Lung microvascular endothelial cell (primary cell): ENCODE data around the gene SLAMF6. TPM values are rescaled to one million over a fixed set of nuclear protein-coding genes. Genes with fewer than 3 reads are reported as not detected.
"Not testable (repeated sequence)": the region's sequence is repeated elsewhere in the genome, so short reads cannot be mapped to it uniquely, and the experiment has no call there.

Experiments
- DNase-seq, 2 donors: peaks; one replicate each; pipeline versions ENCODE4 v3.0.0 to v3.0.0-alpha.2; 2010; ENCODE audit warnings: low read depth in 2 of 2
- total RNA-seq: library from RNA; depleted of rRNA; stranded (reverse); fragments of >200 nt; gene quantifications from 2 replicates; pipeline ENCODE4 v1.2.1, GENCODE V29; 2014

SLAMF6 gene
- total RNA-seq, 1 donor from 2014 or later, result not detected

DNA sequence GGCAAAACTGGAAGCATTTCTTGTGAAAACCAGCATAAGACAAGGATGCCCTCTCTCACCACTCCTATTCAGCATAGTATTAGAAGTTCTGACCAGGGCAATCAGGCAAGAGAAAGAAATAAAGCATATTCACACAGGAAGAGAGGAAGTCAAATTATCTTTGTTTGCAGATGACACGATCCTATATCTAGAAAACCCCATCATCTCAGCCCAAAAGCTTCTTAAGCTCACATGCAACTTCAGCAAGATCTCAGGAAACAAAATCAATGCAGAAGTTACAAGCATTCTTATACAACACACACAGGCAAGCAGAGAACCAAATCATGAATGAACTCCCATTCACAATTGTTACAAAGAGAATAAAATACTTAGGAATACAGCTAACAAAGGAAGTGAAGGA lies 7.1 kb downstream of the SLAMF6 start:
- not testable (repeated sequence) for DNase-seq

DNA sequence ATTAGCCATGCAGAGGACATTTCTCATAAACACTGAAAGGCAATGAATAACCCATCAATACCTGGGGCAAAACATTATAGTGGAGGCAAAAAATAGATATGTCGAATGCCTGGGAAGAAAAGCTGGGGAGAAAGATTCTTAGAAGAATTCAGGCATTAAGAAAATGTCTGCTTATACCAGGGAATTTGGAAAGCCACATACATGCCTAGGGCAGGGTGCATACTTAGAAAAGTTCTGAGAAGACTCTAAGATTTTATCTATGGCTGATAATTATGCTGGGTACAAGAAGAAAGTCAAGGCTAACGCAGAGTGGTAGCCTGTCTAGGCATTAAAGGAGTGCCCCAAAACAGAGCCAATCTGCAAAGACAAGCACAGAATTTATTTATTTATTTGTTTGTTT lies 18.4 kb downstream of the SLAMF6 start:
- no peak for DNase-seq

DNA sequence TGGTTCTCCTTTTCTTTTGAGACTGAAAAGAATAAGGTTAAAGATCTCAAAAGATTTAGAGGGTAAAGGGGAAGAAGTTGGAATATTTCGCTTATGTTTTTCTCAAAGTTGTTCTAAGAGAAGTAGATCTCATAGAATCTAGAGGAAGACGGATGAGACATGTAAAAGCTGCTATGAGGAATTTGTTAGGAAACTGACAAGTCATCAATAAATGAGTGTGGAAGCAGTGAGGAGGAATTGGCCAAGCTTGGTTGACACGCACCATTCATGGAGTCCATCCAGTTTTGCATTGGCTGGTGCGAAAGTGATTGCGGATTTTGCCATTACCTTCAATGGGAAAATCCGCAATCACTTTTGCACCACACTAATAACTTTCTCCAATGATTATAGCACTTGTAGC lies 20.0 kb downstream of the SLAMF6 start:
- DNase-seq, result no peak

DNA sequence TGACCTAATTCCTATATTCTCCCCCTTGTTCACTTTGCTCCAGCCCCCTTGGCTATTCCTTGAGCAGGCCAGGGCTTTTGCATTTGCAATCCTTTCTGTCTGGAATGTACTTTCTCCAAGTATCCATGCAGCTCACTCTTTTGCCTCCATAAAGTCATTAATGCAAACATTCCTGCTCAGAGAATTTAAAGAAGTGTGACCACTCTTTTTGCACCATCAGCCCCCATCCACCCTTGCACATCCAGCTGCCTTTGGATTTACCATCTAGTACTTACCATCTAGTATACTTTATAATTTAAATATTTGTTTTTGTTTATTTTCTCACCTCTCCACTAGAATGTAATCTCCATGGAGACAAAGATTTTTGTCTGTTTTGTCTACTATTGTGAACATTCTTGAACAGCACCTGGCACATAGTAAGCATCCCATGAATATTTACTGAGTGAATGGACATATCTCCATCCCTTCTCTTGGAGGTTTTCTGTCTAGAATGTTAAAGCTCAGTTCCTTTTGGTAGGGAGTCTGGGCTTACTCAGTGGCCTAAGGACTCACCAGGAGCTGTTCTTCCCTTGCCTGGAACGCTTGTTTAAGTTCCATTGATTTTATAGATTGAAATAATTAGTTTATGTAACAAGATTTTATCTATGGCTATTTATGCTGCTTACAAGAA lies 22.6 kb downstream of the SLAMF6 start:
- no peak for DNase-seq

DNA sequence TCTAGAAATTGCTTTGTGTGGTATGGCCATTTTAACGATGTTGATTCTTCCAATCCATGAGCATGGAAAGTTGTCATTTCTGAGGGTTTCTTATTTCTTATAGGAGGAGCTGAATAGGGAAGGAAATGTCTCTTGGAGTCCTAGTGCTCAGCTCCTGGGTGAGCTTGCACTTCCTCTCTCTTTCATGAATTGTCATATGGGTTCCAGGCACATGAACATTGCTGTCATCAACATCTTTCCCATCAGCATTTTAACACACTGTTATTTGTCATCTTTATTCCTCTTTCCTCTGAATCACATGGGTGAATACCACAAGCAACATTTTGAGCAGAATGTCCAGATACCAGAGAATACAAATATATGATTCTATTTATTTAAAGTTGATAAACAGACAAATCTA lies 23.4 kb downstream of the SLAMF6 start:
- no peak for DNase-seq

DNA sequence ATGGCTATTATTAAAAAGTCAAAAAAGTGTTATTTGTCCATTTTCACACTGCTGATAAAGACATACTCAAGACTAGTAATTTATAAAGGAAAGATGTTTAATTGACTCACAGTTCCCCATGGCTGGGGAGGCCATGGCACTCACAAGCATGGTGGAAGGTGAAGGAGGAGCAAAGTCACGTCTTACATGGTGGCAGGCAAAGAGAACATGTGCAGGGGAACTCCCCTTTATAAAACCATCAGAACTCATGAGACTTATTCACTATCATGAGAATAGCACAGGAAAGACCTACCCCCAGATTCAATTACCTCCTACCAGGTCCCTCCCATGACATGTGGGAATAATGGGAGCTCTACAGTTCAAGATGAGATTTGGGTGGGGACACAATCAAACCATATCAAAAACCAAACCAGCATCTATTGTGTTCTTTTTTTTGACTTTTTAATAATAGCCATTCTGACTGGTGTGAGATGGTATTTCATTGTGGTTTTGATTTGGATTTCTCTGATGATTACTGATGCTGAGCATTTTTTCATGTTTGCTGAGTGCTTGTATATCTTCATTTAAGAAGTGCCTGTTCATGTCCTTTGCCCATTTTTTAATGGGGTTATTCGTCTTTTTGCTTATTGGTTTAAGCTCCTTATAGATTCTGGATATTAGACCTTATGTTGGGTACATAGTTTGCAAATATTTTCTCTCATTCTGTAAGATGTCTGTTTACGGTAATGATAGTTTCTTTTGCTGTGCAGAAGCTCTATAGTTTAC lies 24.6 kb downstream of the SLAMF6 start:
- not testable (repeated sequence) for DNase-seq

DNA sequence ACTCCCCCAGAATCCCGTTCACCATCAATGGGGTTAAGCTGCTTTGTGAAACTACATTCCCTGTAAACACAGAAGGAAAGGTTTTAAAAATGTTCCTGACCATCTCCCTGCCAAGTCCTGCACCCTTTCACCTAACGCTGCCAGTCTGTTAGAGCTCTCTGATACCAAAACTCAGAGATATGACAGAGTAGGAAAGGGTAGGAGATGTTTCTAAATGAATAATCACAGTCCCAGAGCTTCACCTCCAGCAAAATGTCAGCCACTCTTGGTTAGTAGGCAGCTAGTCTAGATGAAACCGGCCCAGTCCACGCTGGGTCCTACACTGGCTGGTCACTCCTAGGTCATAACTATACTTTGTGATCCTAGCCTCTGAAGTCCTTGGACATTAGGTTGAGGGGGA lies 26.7 kb downstream of the SLAMF6 start:
- no peak for DNase-seq

DNA sequence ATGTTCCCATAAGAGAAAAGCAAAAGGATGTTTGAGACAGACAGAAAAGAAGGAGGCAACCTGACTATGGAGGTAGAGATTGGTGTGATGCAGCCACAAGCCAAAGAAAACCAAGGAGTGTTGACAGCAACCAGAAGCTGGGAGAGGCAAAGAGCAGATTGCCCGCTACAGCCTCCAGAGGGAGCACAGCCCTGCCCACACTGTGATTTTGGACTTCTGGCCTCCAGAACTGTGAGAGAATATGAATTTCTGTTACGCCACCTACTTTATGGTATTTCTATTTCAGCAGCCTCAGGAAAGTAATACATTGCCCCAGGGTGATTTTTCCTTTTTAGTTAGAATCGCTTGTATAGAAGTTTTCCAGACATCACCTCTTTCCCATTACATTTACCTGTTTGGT lies 28.4 kb downstream of the SLAMF6 start:
- DNase-seq, result no peak

DNA sequence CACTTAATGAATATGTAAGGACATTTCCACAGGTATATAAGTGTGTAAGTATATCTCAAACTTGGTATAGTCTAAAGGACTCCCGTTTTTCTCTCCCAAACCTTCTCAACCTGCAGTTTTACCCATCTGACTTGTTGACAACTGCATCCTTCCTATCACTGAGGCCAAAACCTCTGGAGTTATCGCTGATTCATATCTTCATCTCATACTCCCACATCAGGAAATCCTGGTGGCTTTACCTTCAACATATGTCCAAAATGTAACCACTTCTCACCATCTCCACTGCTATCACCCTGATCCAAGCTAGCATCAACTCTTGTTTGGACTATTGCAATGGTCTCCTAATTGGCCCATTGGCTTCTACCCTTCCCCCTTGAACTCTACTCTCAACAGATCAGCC lies 30.4 kb downstream of the SLAMF6 start:
- no peak for DNase-seq

DNA sequence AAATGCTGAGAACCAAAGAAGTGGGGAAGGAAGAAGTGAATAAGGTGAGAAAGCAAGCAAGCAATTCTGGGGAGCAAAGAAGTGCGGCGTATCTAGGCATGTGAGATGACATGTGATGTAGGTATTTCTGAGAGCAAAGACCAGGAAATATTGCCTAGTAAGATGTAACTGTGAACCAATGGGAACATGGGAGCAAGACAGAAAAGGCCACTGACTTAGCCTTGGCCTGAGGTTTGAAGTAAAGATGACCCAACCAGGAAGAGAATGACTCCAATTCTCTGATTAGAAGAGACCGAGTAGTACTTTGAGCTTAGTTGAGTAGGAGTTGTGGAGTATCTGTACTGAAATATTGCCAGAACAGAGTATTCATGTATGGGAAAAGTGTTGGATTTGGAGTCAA lies 31.1 kb downstream of the SLAMF6 start:
- no peak for DNase-seq

DNA sequence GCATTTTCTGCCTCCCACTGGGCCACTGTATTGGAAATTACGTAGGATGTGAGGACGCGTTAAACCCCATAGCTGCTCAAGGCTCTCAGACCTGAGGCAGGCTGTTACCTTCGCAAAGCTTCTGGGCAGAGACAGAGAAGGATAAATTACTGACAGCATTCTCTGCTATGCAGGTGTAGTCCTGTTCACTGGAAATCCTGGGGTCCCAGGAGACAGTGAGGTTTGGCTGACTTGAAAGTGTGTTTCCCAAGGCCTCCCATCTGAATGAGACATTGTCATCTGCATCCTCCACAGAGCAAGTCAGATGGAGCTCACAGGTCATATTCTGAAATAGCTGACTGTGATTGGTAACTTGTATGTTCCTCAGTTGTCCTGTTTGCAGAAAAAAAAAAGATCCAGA lies 32.0 kb downstream of the SLAMF6 start:
- no peak for DNase-seq

DNA sequence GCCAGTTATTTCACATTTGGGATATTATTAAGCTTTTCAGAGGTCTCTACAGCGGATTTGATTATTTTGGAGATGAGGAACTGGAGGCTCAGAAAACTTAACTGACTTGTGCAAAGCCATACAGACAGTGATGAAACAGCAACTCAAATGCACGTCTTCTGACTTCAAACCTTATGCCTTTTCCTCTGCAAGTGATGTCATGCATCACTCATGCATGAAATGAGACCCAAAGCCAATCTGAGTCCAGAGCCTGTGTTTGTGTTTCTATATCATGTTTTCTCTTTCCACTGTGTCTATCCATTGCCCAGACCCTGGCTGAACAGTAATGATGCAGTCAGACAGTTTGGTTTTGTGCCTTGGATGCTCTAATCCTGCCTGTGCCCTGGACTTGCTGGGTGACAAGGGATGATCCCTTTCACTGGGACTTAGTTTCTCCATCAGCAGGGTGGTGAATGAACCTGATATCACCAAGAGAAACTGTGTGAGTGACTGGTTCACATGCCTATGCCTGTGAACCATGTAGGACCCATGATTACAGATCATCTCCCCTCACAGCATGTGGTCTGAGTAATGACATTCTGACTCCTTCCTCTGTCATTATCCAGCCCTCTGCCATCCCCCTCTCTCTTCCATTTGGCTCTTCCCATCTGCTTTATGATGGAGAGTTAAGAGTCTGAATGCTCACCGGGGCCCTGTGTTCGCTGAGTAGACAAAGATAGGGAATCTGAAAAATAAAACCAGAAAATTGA lies 33.4 kb downstream of the SLAMF6 start:
- no peak for DNase-seq

DNA sequence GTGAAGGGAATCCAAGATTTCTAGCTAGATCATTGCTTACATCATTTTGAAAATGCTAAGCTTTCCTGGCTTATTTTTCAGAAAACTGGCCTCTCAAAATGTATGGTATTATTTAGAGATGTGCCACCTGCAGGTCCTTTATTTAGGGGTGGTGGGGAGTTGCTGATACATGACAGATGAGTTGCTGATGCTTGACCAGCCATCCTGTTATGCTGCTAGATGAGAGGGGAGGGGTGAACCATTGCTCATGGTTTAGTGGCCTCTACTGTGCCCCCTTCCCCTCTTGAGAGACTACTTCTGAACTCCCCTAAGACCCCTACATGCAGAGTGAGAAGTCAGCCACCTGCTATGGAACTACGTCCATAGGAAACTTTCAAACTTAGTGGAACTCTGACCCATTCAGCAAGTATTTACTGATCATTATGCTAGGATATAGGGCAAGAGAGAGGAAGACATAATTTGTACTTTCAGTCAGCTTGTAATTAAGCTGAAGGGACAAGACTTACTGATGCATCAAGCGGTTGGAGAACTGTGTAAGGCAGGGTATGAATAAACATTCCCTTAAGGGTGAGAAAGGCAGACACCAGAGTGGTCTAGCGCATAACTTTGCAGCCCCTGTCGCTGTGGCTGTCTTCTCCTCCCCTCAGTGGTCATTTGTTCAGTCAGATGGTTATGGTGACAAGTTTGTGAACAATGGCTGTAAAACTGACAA lies 34.6 kb downstream of the SLAMF6 start:
- no peak for DNase-seq

DNA sequence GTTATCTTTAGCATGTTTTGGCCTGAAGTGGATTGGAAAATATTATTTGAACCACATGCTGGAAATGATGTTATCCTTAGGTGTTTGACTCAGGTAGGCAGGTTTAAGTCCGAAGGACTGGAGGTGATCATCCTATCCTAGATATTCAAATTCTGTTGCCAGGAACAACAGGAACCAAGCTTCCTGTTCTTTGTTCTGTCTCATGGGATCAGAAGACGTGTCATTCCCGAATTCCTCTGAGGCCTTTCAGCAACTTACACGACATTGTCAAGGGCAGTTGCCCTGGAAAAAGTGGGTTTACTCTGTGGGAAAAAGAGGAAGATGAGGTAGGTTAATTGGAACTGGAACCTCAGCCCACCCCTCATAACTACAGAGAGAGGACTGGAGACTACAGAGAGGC lies 36.6 kb downstream of the SLAMF6 start:
- DNase-seq, result no peak

DNA sequence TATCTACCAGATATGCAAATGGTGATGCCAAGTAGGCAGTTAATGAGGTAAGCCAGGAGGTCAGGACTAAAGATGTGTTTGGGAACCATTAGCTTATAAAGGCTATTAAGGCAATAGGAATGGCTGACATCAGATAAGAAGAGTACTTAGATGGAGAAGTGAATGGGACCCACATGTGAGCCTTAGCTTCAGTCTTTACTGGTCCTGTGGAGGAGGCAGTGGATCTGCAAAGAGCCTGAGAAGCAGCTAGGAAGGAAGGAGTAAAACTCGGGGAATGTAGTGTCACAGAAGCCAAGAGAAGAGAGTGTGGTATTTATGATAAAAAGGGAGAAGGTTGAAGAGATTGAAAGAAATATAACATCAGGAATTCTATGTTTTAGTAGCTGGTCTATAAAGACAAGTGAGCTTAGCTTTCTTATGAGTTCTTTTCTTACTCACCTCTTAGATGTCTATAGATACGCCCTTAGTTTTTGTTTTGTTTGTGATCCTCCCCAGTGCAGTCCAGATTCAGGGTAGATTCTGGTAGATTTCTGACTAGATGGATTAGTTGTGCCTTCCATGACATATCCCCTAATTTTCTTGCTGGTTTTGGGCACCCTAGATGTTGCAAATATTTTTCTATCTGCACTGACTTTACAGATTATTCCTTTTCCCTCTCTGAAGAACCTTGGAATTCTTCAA lies 39.4 kb downstream of the SLAMF6 start:
- DNase-seq, result no peak

DNA sequence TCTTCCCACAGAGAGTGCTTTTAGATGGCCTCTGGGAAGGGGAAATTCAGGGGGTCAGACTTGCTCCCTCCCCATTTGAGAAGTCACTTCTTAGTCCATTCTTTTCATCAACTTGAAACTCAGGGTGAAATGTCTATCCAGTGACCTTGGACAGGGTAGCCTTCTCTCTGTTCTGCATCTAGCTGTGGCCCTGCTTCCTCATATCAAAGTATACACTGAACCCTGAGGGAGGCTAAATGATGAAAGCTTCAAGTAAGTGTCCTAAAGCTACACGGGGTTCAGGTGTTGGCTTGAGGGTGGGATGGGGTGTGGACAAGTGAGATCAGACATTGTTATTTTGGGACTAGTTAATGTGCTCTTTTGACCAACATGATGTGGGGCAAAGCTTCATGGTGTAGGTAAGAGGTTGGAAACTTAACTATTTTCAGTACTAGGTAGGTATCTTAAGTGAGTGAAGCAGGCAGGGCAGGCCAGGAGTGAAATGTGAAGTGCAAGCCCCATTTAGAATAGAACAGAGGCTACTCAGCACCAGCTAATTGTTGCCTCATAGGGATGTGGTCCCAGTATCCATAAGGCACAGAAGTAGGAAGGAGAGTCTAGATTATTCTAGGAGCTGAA lies 41.0 kb downstream of the SLAMF6 start:
- DNase-seq, result no peak

DNA sequence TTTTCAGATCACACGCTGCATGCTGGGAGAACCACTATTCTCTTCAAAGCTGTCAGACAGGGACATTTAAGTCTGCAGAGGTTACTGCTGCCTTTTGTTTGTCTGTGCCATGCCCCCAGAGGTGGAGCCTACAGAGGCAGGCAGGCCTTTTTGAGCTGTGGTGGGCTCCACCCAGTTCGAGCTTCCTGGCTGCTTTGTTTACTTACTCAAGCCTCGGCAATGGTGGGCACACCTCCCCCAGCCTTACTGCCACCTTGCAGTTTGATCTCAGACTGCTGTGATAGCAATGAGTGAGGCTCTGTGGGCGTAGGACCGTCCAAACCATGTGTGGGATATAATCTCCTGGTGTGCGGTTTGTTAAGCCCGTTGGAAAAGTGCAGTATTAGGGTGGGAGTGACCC lies 42.3 kb downstream of the SLAMF6 start:
- not testable (repeated sequence) for DNase-seq

DNA sequence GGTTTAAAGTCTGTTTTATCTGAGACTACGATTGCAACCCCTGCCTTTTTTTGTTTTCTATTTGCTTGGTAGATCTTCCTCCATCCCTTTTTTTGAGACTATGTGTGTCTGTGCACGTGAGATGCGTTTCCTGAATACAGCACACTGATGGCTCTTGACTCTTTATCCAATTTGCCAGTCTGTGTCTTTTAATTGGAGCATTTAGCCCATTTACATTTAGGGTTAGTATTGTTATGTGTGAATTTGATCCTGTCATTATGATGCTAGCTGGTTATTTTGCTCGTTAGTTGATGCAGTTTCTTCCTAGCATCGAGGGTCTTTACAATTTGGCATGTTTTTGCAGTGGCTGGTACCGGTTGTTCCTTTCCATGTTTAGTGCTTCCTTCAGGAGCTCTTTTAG lies 44.0 kb downstream of the SLAMF6 start:
- DNase-seq, result not testable (repeated sequence)

DNA sequence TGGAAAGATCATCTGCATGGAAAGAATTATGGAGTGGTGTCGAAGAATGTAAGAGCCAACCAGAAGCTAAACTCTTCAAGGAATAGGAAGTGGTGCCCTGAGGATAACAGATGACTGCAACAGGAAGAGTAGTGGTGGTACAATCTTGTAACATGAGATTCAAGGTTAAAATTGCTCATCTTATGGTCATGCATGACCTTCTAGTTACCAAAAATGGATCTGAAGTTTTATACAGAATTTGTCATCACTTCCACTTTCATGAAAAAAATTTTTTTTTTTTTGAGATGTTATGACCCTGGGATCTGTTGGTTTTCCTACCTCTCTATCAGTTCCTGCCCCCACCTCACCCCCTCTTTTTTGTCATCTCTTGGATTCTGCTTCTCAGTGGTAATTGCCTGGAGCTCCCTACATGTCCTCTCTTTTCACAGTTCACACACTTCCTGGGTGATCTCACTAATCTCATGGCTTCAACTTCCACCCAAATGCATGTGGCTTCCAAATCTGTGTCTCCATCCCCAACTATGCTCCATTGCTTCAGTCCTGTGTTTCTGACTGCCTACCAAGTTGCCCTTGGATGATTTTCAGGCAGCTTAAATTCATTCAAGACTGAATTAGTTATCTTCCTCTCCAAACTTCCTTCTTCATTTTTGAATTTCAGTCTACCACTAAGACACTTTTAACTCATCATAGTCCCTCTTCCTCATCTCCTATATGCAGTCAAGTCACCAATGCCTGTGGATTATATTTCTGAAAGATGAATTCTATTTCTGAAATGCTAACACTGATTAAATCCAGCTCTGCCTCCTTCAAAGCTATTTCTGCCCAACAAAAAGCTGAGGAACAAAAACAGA lies 48.4 kb downstream of the SLAMF6 start:
- no peak for DNase-seq

DNA sequence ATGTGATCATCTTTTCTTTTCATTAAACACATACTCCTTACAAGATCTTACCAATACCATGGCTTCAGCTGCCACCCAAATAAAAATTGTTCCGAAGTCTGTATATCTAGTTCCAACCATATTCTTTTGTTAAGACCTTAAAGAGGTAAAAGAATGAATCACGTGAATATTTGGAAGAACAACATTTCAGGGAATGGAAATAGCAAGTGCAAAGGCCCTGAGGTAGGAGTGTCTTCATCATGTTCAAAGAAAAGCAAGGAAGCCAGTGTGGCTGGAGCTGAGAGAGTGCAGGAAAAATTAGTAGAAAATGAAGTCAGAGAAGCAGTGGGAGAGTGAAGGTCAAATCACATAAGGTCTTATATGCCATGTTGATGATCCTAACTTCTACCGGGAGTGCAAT lies 50.9 kb downstream of the SLAMF6 start:
- DNase-seq, result no peak
